ENCODE results near the gene IGLL5.
A peak's percentile ranks its signal among the peaks of the same experiment; 100 is the strongest.

Gene IGLL5

GRCh38 chr22:22865311-22866072 lies 22.1 kb upstream of the IGLL5 start:
- H3K27me3 ChIP-seq (replicated peaks; ENCODE audit: control insufficient read depth, insufficient read depth, low read length), result peaks cover 20% of the 10 kb centered on the region
- H3K9ac ChIP-seq (ENCODE audit: low read length), result no peak overlapping the region
- H3K36me3 ChIP-seq (ENCODE audit: control insufficient read depth, insufficient read depth, low read length, severe bottlenecking), result no peaks in the 10 kb centered on the region
- peaks cover 9% of the 10 kb centered on the region for H3K4me1 ChIP-seq (ENCODE audit: control insufficient read depth, insufficient read depth, low read length)
- no peak overlapping the region for H3K4me3 ChIP-seq (ENCODE audit: low read length)
- H3K9me3 ChIP-seq (ENCODE audit: control insufficient read depth, low read length), result no peaks in the 10 kb centered on the region
- DNase-seq (ENCODE audit: low read depth), result no peak

GRCh38 chr22:22866381-22867111 lies 21.1 kb upstream of the IGLL5 start:
- no peak for DNase-seq (ENCODE audit: low read depth)
- Histone ChIP-seq H3K4me3 (ENCODE audit: low read length) (no peak overlapping the region), H3K36me3 (ENCODE audit: control insufficient read depth, insufficient read depth, low read length, severe bottlenecking) (no peaks in the 10 kb centered on the region), H3K9me3 (ENCODE audit: control insufficient read depth, low read length) (no peaks in the 10 kb centered on the region), H3K4me1 (ENCODE audit: control insufficient read depth, insufficient read depth, low read length) (peaks cover 9% of the 10 kb centered on the region), H3K9ac (ENCODE audit: low read length) (no peak overlapping the region), H3K27me3 (replicated peaks; ENCODE audit: control insufficient read depth, insufficient read depth, low read length) (peaks cover 30% of the 10 kb centered on the region)

GRCh38 chr22:22867996-22868715 lies 19.5 kb upstream of the IGLL5 start:
- Histone ChIP-seq H3K9ac (ENCODE audit: low read length) (no peak overlapping the region), H3K4me1 (ENCODE audit: control insufficient read depth, insufficient read depth, low read length) (peaks cover 9% of the 10 kb centered on the region), H3K4me3 (ENCODE audit: low read length) (no peak overlapping the region), H3K27me3 (replicated peaks; ENCODE audit: control insufficient read depth, insufficient read depth, low read length) (peaks cover 39% of the 10 kb centered on the region), H3K9me3 (ENCODE audit: control insufficient read depth, low read length) (no peaks in the 10 kb centered on the region), H3K36me3 (ENCODE audit: control insufficient read depth, insufficient read depth, low read length, severe bottlenecking) (no peaks in the 10 kb centered on the region)
- DNase-seq (ENCODE audit: low read depth), result no peak

GRCh38 chr22:22870577-22871404 lies 16.8 kb upstream of the IGLL5 start:
- Histone ChIP-seq H3K4me1 (ENCODE audit: control insufficient read depth, insufficient read depth, low read length) (peaks cover 9% of the 10 kb centered on the region), H3K27me3 (replicated peaks; ENCODE audit: control insufficient read depth, insufficient read depth, low read length) (peaks cover 43% of the 10 kb centered on the region)
- no peak for DNase-seq (ENCODE audit: low read depth)

GRCh38 chr22:22871536-22872278 lies 15.9 kb upstream of the IGLL5 start:
- Histone ChIP-seq H3K4me1 (ENCODE audit: control insufficient read depth, insufficient read depth, low read length) (peaks cover 1% of the 10 kb centered on the region), H3K36me3 (ENCODE audit: control insufficient read depth, insufficient read depth, low read length, severe bottlenecking) (no peaks in the 10 kb centered on the region), H3K4me3 (ENCODE audit: low read length) (no peak overlapping the region), H3K9ac (ENCODE audit: low read length) (no peak overlapping the region), H3K27me3 (replicated peaks; ENCODE audit: control insufficient read depth, insufficient read depth, low read length) (peaks cover 43% of the 10 kb centered on the region), H3K9me3 (ENCODE audit: control insufficient read depth, low read length) (peaks cover 14% of the 10 kb centered on the region)
- no peak for DNase-seq (ENCODE audit: low read depth)

More at GRCh38 chr22:22870577-22871404, 16.8 kb upstream of the IGLL5 start:
- Histone ChIP-seq H3K9me3 (ENCODE audit: control insufficient read depth, low read length) (peaks cover 14% of the 10 kb centered on the region), H3K4me3 (ENCODE audit: low read length) (no peak overlapping the region), H3K9ac (ENCODE audit: low read length) (no peak overlapping the region), H3K36me3 (ENCODE audit: control insufficient read depth, insufficient read depth, low read length, severe bottlenecking) (no peaks in the 10 kb centered on the region)

GRCh38 chr22:22872722-22873708 lies 14.6 kb upstream of the IGLL5 start:
- no peak for DNase-seq (ENCODE audit: low read depth)
- Histone ChIP-seq H3K4me1 (ENCODE audit: control insufficient read depth, insufficient read depth, low read length) (no peaks in the 10 kb centered on the region), H3K4me3 (ENCODE audit: low read length) (no peak overlapping the region), H3K9ac (ENCODE audit: low read length) (no peak overlapping the region), H3K36me3 (ENCODE audit: control insufficient read depth, insufficient read depth, low read length, severe bottlenecking) (no peaks in the 10 kb centered on the region), H3K27me3 (replicated peaks; ENCODE audit: control insufficient read depth, insufficient read depth, low read length) (peaks cover 34% of the 10 kb centered on the region), H3K9me3 (ENCODE audit: control insufficient read depth, low read length) (peaks cover 14% of the 10 kb centered on the region)

GRCh38 chr22:22877523-22878210 lies 9.9 kb upstream of the IGLL5 start:
- Histone ChIP-seq H3K9ac (ENCODE audit: low read length) (no peak overlapping the region), H3K27me3 (replicated peaks; ENCODE audit: control insufficient read depth, insufficient read depth, low read length) (peaks cover 53% of the 10 kb centered on the region), H3K36me3 (ENCODE audit: control insufficient read depth, insufficient read depth, low read length, severe bottlenecking) (no peaks in the 10 kb centered on the region), H3K4me1 (ENCODE audit: control insufficient read depth, insufficient read depth, low read length) (no peaks in the 10 kb centered on the region), H3K9me3 (ENCODE audit: control insufficient read depth, low read length) (peaks cover 19% of the 10 kb centered on the region), H3K4me3 (ENCODE audit: low read length) (no peak overlapping the region)
- DNase-seq (ENCODE audit: low read depth), result peak; percentile 59

- no peak for DNase-seq (ENCODE audit: low read depth)
- Histone ChIP-seq H3K36me3 (ENCODE audit: control insufficient read depth, insufficient read depth, low read length, severe bottlenecking) (no peaks in the 10 kb centered on the region), H3K4me1 (ENCODE audit: control insufficient read depth, insufficient read depth, low read length) (no peaks in the 10 kb centered on the region), H3K27me3 (replicated peaks; ENCODE audit: control insufficient read depth, insufficient read depth, low read length) (peaks cover 49% of the 10 kb centered on the region), H3K9ac (ENCODE audit: low read length) (no peak overlapping the region), H3K9me3 (ENCODE audit: control insufficient read depth, low read length) (peaks cover 19% of the 10 kb centered on the region), H3K4me3 (ENCODE audit: low read length) (no peak overlapping the region)
These were observed 9.4 kb upstream of the IGLL5 start for GRCh38 chr22:22878211-22878570.

- no peak overlapping the region for H3K4me3 ChIP-seq (ENCODE audit: low read length)
- DNase-seq (ENCODE audit: low read depth), result no peak
- no peak overlapping the region for H3K9ac ChIP-seq (ENCODE audit: low read length)
- H3K36me3 ChIP-seq (ENCODE audit: control insufficient read depth, insufficient read depth, low read length, severe bottlenecking), result no peaks in the 10 kb centered on the region
- H3K27me3 ChIP-seq (replicated peaks; ENCODE audit: control insufficient read depth, insufficient read depth, low read length), result peaks cover 46% of the 10 kb centered on the region
- no peaks in the 10 kb centered on the region for H3K4me1 ChIP-seq (ENCODE audit: control insufficient read depth, insufficient read depth, low read length)
- H3K9me3 ChIP-seq (ENCODE audit: control insufficient read depth, low read length), result peaks cover 19% of the 10 kb centered on the region
These were observed 8.6 kb upstream of the IGLL5 start for GRCh38 chr22:22878801-22879674.
